WTC11 (cell line): ENCODE measurements around the gene OSTM1. TPM values are rescaled to one million over a fixed set of nuclear protein-coding genes. Genes with fewer than 3 reads are reported as not detected.

ENCODE experiments used
- ATAC-seq: fragments of 200-7000 bp; cut with Tn5 transposase; 2 replicates; pipeline ENCODE4 v1.10.0; 2021; ENCODE audit warnings: mild to moderate bottlenecking, moderate library complexity
- CTCF ChIA-PET: fragments of 300-600 bp; sonication (Branson Sonifier 250); formaldehyde crosslinking; loops from one replicate; lab custom pipeline; 2021; ENCODE audit warnings: antibody characterized with exemption; lab: Charles Lee
- POLR2A ChIA-PET: fragments of 350-600 bp; sonication (Branson Sonifier 250); formaldehyde crosslinking; loops from one replicate; lab custom pipeline; 2021; ENCODE audit warnings: antibody characterized with exemption; lab: Charles Lee
- DNase-seq: peaks from one replicate; pipeline ENCODE4 v3.0.0; 2021; ENCODE audit warnings: low spot score
- H3K27ac Mint-ChIP-seq: 2 replicates; pipeline ENCODE4 v1.8.0; 2021; ENCODE audit warnings: mixed read lengths
- H3K27me3 Mint-ChIP-seq: 2 replicates; pipeline ENCODE4 v1.8.0; 2021; ENCODE audit warnings: low read depth, mild to moderate bottlenecking, moderate library complexity, mixed read lengths
- H3K36me3 Mint-ChIP-seq: 2 replicates; pipeline ENCODE4 v1.8.0; 2021; ENCODE audit warnings: mixed read lengths
- H3K4me1 Mint-ChIP-seq: 2 replicates; pipeline ENCODE4 v1.8.0; 2022; ENCODE audit warnings: mixed read lengths
- H3K4me3 Mint-ChIP-seq: 2 replicates; pipeline ENCODE4 v1.8.0; 2021; ENCODE audit warnings: mild to moderate bottlenecking, moderate library complexity, mixed read lengths
- H3K9me3 Mint-ChIP-seq: 2 replicates; pipeline ENCODE4 v1.8.0; 2021; ENCODE audit warnings: mixed read lengths
- CREB1 ChIP-seq: sonication (generic); formaldehyde crosslinking; IDR thresholded peaks from 2 replicates; pipeline ENCODE4 v1.8.0; 2023; ENCODE audit warnings: mild to moderate bottlenecking, missing genetic modification reagents
- CREM ChIP-seq: sonication (generic); formaldehyde crosslinking; IDR thresholded peaks from 2 replicates; pipeline ENCODE4 v1.8.1; 2022; ENCODE audit warnings: mild to moderate bottlenecking, missing genetic modification reagents, moderate library complexity
- EMX1 ChIP-seq: fragments of 250-450 bp; sonication (Bioruptor Pico); IDR thresholded peaks from 2 replicates; pipeline ENCODE4 v1.8.0; 2021; ENCODE audit warnings: mild to moderate bottlenecking
- ETV6 ChIP-seq: sonication (generic); formaldehyde crosslinking; IDR thresholded peaks from 2 replicates; pipeline ENCODE4 v1.8.1; 2022; ENCODE audit warnings: mild to moderate bottlenecking, missing genetic modification reagents
- GABPB1 ChIP-seq: sonication (generic); formaldehyde crosslinking; IDR thresholded peaks from 2 replicates; pipeline ENCODE4 v1.8.1; 2023; ENCODE audit warnings: mild to moderate bottlenecking, missing genetic modification reagents
- HMGA2 ChIP-seq: fragments of 250-450 bp; sonication (Bioruptor Pico); IDR thresholded peaks from 2 replicates; pipeline ENCODE4 v1.4.0; 2021; ENCODE audit warnings: mild to moderate bottlenecking, moderate library complexity
- NFYB ChIP-seq: sonication (generic); formaldehyde crosslinking; conservative IDR thresholded peaks from 2 replicates; pipeline ENCODE4 v1.8.0; 2022; ENCODE audit warnings: low read depth, missing genetic modification reagents
- PRRX2 ChIP-seq: fragments of 250-450 bp; sonication (Bioruptor Pico); IDR thresholded peaks from 2 replicates; pipeline ENCODE4 v1.8.0; 2021; ENCODE audit warnings: mild to moderate bottlenecking
- SOX15 ChIP-seq: fragments of 250-450 bp; sonication (Bioruptor Pico); IDR thresholded peaks from 2 replicates; pipeline ENCODE4 v1.9.0; 2021; ENCODE audit warnings: mild to moderate bottlenecking
- SP1 ChIP-seq: sonication (generic); formaldehyde crosslinking; conservative IDR thresholded peaks from 2 replicates; pipeline ENCODE4 v1.8.1; 2022; ENCODE audit warnings: missing genetic modification reagents
- TEAD1 ChIP-seq: sonication (generic); formaldehyde crosslinking; IDR thresholded peaks from 2 replicates; pipeline ENCODE4 v1.8.0; 2022; ENCODE audit warnings: mild to moderate bottlenecking, missing genetic modification reagents
- ZNF671 ChIP-seq: fragments of 250-450 bp; sonication (Bioruptor Pico); IDR thresholded peaks from 2 replicates; pipeline ENCODE4 v1.8.0; 2021; ENCODE audit warnings: mild to moderate bottlenecking
- total RNA-seq: library from RNA; stranded (reverse); gene quantifications from 3 replicates; pipeline ENCODE4 v1.2.3, GENCODE V29; 2021
- TF ChIP-seq, protein P1 (sequence below): sonication (generic); formaldehyde crosslinking; IDR thresholded peaks from 2 replicates; pipeline ENCODE4 v1.8.0; 2022; ENCODE audit warnings: missing genetic modification reagents
- TF ChIP-seq, protein P2 (sequence below): sonication (generic); formaldehyde crosslinking; IDR thresholded peaks from 2 replicates; pipeline ENCODE4 v1.8.0; 2023; ENCODE audit warnings: missing genetic modification reagents
- TF ChIP-seq, protein P3 (sequence below): sonication (generic); formaldehyde crosslinking; IDR thresholded peaks from 2 replicates; pipeline ENCODE4 v1.8.1; 2022; ENCODE audit warnings: missing genetic modification reagents, borderline replicate concordance
- TF ChIP-seq, protein P4 (sequence below): sonication (generic); formaldehyde crosslinking; IDR thresholded peaks from 2 replicates; pipeline ENCODE4 v1.8.0; 2022; ENCODE audit warnings: mild to moderate bottlenecking, missing genetic modification reagents
- TF ChIP-seq, protein P5 (sequence below): fragments of 250-450 bp; sonication (Bioruptor Pico); IDR thresholded peaks from 2 replicates; pipeline ENCODE4 v1.8.0; 2021; ENCODE audit warnings: mild to moderate bottlenecking
- TF ChIP-seq, protein P6 (sequence below): sonication (generic); formaldehyde crosslinking; IDR thresholded peaks from 2 replicates; pipeline ENCODE4 v1.8.0; 2022; ENCODE audit warnings: mild to moderate bottlenecking, missing genetic modification reagents
- TF ChIP-seq, protein P7 (sequence below): fragments of 250-450 bp; sonication (Bioruptor Pico); IDR thresholded peaks from 2 replicates; pipeline ENCODE4 v2.1.2; 2022; ENCODE audit warnings: mild to moderate bottlenecking, moderate library complexity
- TF ChIP-seq, protein P8 (sequence below): sonication (generic); formaldehyde crosslinking; IDR thresholded peaks from 2 replicates; pipeline ENCODE4 v1.8.1; 2023; ENCODE audit warnings: mild to moderate bottlenecking, missing genetic modification reagents
- TF ChIP-seq, protein P9 (sequence below): sonication (generic); formaldehyde crosslinking; IDR thresholded peaks from 2 replicates; pipeline ENCODE4 v1.8.1; 2023; ENCODE audit warnings: mild to moderate bottlenecking, moderate library complexity, missing genetic modification reagents

The OSTM1 gene
- total RNA-seq, 1 experiment from 2014 or later: 34.1 TPM

DNA sequence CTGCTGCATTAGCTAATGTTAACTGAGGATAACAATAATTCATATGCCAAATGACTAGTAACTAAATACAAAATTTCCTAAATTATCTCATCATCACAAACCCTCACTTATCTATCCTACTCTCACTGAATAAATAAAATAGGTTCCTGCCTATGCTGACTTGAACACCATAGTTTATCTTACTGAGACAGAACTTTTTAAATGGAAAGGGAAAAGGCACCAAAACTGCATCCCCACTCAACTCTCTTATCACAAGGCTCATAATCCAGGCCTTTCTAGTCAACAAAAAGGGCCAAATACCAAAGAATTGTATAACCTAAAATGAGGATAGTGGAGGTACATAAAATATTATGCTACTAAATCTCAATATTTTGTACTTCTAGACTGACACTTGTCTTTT is 23.1 kb downstream of the OSTM1 start (continued):
- TF ChIP-seq, protein P1, sequence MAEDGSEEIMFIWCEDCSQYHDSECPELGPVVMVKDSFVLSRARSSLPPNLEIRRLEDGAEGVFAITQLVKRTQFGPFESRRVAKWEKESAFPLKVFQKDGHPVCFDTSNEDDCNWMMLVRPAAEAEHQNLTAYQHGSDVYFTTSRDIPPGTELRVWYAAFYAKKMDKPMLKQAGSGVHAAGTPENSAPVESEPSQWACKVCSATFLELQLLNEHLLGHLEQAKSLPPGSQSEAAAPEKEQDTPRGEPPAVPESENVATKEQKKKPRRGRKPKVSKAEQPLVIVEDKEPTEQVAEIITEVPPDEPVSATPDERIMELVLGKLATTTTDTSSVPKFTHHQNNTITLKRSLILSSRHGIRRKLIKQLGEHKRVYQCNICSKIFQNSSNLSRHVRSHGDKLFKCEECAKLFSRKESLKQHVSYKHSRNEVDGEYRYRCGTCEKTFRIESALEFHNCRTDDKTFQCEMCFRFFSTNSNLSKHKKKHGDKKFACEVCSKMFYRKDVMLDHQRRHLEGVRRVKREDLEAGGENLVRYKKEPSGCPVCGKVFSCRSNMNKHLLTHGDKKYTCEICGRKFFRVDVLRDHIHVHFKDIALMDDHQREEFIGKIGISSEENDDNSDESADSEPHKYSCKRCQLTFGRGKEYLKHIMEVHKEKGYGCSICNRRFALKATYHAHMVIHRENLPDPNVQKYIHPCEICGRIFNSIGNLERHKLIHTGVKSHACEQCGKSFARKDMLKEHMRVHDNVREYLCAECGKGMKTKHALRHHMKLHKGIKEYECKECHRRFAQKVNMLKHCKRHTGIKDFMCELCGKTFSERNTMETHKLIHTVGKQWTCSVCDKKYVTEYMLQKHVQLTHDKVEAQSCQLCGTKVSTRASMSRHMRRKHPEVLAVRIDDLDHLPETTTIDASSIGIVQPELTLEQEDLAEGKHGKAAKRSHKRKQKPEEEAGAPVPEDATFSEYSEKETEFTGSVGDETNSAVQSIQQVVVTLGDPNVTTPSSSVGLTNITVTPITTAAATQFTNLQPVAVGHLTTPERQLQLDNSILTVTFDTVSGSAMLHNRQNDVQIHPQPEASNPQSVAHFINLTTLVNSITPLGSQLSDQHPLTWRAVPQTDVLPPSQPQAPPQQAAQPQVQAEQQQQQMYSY (CRISPR knock-in tag): no peak
- TF ChIP-seq, protein P2, sequence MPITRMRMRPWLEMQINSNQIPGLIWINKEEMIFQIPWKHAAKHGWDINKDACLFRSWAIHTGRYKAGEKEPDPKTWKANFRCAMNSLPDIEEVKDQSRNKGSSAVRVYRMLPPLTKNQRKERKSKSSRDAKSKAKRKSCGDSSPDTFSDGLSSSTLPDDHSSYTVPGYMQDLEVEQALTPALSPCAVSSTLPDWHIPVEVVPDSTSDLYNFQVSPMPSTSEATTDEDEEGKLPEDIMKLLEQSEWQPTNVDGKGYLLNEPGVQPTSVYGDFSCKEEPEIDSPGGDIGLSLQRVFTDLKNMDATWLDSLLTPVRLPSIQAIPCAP (CRISPR knock-in tag): no peak
- TF ChIP-seq ZNF671 (CRISPR knock-in tag) (no peak), SOX15 (CRISPR knock-in tag) (no peak)
- TF ChIP-seq, protein P3, sequence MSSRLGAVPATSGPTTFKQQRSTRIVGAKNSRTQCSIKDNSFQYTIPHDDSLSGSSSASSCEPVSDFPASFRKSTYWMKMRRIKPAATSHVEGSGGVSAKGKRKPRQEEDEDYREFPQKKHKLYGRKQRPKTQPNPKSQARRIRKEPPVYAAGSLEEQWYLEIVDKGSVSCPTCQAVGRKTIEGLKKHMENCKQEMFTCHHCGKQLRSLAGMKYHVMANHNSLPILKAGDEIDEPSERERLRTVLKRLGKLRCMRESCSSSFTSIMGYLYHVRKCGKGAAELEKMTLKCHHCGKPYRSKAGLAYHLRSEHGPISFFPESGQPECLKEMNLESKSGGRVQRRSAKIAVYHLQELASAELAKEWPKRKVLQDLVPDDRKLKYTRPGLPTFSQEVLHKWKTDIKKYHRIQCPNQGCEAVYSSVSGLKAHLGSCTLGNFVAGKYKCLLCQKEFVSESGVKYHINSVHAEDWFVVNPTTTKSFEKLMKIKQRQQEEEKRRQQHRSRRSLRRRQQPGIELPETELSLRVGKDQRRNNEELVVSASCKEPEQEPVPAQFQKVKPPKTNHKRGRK (CRISPR knock-in tag): no peak
- TF ChIP-seq, all 79 proteins: peak for 0

DNA sequence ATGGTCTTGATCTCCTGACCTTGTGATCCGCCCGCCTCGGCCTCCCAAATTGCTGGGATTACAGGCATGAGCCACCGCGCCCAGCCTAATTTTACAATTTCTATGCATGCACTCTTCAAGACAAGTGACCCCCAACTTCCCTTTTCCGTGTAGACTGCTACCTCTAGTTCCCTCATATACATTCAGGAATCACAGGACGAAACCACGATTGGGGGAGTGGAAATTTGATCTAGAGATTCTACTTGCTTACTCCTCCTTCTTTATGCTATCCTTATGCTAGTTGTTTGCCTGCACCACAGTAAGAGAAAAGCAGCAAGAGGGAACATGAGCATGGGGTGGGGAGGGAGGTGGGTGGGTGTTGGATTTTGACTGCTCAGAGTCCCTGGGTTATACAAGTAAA is 34.9 kb downstream of the OSTM1 start:
- Mint-ChIP-seq H3K27me3 (no peaks in the 10 kb centered on the region), H3K9me3 (no peaks in the 10 kb centered on the region), H3K4me3 (no peak overlapping the region), H3K36me3 (peaks cover 49% of the 10 kb centered on the region), H3K4me1 (no peaks in the 10 kb centered on the region), H3K27ac (no peak overlapping the region)
- CTCF ChIA-PET: interaction anchor here (1.4 kb wide), 1 partner anchor 62 kb away, joined by 3 read pairs; no protein-coding TSS in a partner anchor
- ATAC-seq (no peak), DNase-seq (no peak)
- TF ChIP-seq SOX15 (CRISPR knock-in tag) (no peak), GABPB1 (CRISPR knock-in tag) (no peak), EMX1 (CRISPR knock-in tag) (no peak), ETV6 (CRISPR knock-in tag) (no peak), TEAD1 (CRISPR knock-in tag) (no peak), SP1 (CRISPR knock-in tag) (no peak), HMGA2 (CRISPR knock-in tag) (no peak), PRRX2 (CRISPR knock-in tag) (no peak)
- TF ChIP-seq, protein P4, sequence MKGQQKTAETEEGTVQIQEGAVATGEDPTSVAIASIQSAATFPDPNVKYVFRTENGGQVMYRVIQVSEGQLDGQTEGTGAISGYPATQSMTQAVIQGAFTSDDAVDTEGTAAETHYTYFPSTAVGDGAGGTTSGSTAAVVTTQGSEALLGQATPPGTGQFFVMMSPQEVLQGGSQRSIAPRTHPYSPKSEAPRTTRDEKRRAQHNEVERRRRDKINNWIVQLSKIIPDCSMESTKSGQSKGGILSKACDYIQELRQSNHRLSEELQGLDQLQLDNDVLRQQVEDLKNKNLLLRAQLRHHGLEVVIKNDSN (CRISPR knock-in tag): no peak
- TF ChIP-seq, protein P5, sequence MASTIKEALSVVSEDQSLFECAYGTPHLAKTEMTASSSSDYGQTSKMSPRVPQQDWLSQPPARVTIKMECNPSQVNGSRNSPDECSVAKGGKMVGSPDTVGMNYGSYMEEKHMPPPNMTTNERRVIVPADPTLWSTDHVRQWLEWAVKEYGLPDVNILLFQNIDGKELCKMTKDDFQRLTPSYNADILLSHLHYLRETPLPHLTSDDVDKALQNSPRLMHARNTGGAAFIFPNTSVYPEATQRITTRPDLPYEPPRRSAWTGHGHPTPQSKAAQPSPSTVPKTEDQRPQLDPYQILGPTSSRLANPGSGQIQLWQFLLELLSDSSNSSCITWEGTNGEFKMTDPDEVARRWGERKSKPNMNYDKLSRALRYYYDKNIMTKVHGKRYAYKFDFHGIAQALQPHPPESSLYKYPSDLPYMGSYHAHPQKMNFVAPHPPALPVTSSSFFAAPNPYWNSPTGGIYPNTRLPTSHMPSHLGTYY: no peak
- TF ChIP-seq, protein P6, sequence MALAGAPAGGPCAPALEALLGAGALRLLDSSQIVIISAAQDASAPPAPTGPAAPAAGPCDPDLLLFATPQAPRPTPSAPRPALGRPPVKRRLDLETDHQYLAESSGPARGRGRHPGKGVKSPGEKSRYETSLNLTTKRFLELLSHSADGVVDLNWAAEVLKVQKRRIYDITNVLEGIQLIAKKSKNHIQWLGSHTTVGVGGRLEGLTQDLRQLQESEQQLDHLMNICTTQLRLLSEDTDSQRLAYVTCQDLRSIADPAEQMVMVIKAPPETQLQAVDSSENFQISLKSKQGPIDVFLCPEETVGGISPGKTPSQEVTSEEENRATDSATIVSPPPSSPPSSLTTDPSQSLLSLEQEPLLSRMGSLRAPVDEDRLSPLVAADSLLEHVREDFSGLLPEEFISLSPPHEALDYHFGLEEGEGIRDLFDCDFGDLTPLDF (CRISPR knock-in tag): no peak
- POLR2A ChIA-PET: no interaction called here

DNA sequence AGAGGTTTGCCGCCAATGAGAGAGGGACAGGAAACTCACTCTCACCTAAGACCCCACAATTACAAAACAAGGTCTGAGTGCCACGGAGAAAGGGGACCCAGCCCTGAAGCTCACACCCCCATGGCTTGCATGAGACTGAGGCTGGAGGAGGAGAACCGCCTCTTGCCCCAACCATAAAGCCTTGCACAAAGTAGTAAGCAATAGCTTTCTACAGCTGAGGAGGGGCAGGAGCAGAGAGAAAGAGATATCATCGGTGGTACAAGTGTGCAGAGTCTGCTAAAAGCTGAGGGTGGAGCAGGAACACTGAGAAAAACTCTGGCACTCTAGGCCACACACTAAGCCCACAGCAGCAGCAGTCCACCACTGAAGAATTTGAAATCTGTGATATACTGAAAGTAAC is 37.7 kb downstream of the OSTM1 start:
- POLR2A ChIA-PET: no interaction called here
- Mint-ChIP-seq H3K4me3 (no peak overlapping the region), H3K27ac (no peak overlapping the region), H3K9me3 (no peaks in the 10 kb centered on the region), H3K27me3 (no peaks in the 10 kb centered on the region), H3K36me3 (peaks cover 46% of the 10 kb centered on the region), H3K4me1 (no peaks in the 10 kb centered on the region)
- DNase-seq: no peak
- ATAC-seq: no peak
- CTCF ChIA-PET: interaction anchor here (1.2 kb wide), 1 partner anchor 59 kb away, joined by 3 read pairs; no protein-coding TSS in a partner anchor
- TF ChIP-seq, protein P7, sequence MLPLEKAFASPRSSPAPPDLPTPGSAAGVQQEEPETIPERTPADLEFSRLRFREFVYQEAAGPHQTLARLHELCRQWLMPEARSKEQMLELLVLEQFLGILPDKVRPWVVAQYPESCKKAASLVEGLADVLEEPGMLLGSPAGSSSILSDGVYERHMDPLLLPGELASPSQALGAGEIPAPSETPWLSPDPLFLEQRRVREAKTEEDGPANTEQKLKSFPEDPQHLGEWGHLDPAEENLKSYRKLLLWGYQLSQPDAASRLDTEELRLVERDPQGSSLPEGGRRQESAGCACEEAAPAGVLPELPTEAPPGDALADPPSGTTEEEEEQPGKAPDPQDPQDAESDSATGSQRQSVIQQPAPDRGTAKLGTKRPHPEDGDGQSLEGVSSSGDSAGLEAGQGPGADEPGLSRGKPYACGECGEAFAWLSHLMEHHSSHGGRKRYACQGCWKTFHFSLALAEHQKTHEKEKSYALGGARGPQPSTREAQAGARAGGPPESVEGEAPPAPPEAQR (CRISPR knock-in tag): no peak
- TF ChIP-seq, protein P8, sequence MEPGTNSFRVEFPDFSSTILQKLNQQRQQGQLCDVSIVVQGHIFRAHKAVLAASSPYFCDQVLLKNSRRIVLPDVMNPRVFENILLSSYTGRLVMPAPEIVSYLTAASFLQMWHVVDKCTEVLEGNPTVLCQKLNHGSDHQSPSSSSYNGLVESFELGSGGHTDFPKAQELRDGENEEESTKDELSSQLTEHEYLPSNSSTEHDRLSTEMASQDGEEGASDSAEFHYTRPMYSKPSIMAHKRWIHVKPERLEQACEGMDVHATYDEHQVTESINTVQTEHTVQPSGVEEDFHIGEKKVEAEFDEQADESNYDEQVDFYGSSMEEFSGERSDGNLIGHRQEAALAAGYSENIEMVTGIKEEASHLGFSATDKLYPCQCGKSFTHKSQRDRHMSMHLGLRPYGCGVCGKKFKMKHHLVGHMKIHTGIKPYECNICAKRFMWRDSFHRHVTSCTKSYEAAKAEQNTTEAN: no peak
- TF ChIP-seq, protein P9, sequence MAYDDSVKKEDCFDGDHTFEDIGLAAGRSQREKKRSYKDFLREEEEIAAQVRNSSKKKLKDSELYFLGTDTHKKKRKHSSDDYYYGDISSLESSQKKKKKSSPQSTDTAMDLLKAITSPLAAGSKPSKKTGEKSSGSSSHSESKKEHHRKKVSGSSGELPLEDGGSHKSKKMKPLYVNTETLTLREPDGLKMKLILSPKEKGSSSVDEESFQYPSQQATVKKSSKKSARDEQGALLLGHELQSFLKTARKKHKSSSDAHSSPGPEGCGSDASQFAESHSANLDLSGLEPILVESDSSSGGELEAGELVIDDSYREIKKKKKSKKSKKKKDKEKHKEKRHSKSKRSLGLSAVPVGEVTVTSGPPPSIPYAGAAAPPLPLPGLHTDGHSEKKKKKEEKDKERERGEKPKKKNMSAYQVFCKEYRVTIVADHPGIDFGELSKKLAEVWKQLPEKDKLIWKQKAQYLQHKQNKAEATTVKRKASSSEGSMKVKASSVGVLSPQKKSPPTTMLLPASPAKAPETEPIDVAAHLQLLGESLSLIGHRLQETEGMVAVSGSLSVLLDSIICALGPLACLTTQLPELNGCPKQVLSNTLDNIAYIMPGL (CRISPR knock-in tag): no peak
- TF ChIP-seq NFYB (no peak), CREB1 (CRISPR knock-in tag) (no peak), CREM (no peak)
